Fibroblast of lung (primary cell): ENCODE measurements around the gene COL27A1. TPM values are rescaled to one million over a fixed set of nuclear protein-coding genes. Genes with fewer than 3 reads are reported as not detected.
A peak's percentile ranks its signal among the peaks of the same experiment; 100 is the strongest.

Experiments used
- DNase-seq, 2 donors: peaks; one replicate each; pipeline versions ENCODE4 v3.0.0 to v3.0.0-alpha.2; 2010; ENCODE audit warnings: low read depth in 2 of 2
- H2AFZ ChIP-seq: 2 replicates; pipeline ENCODE4 v1.5.1; 2012; ENCODE audit warnings: low read length, control low read depth, inconsistent platforms
- H3K27ac ChIP-seq: 2 replicates; pipeline ENCODE4 v1.5.1; 2011; ENCODE audit warnings: low read length, control low read depth; ENCODE audit not compliant: insufficient read depth
- H3K27me3 ChIP-seq: 2 replicates; pipeline ENCODE4 v1.5.1; 2011; ENCODE audit warnings: mild to moderate bottlenecking, low read length; ENCODE audit not compliant: control insufficient read depth, insufficient read depth
- H3K36me3 ChIP-seq: 2 replicates; pipeline ENCODE4 v1.5.1; 2011; ENCODE audit warnings: low read length; ENCODE audit not compliant: control insufficient read depth, insufficient read depth
- H3K4me1 ChIP-seq: 2 replicates; pipeline ENCODE4 v1.5.1; 2011; ENCODE audit warnings: low read length; ENCODE audit not compliant: control insufficient read depth, insufficient read depth; ENCODE audit errors: extremely low read depth
- H3K4me2 ChIP-seq: 2 replicates; pipeline ENCODE4 v1.5.1; 2011; ENCODE audit warnings: low read length, control low read depth; ENCODE audit not compliant: insufficient read depth; ENCODE audit errors: extremely low read depth
- H3K4me3 ChIP-seq, 4 experiments: fragments of 200-600 bp in 1 of 4; sonication (generic) in 1 of 4; replicated peaks in 1 of 4; 2 replicates each; pipeline ENCODE4 v1.5.1; 2011 to 2016; ENCODE audit warnings: low read length in 4 of 4, low read depth in 3 of 4, mild to moderate bottlenecking in 3 of 4, control low read depth in 2 of 4, inconsistent platforms in 1 of 4, mixed read lengths in 1 of 4; ENCODE audit not compliant: insufficient read depth in 1 of 4; ENCODE audit errors: control extremely low read depth in 1 of 4
- H3K79me2 ChIP-seq: 2 replicates; pipeline ENCODE4 v1.5.1; 2012; ENCODE audit warnings: mild to moderate bottlenecking, low read length, inconsistent platforms; ENCODE audit not compliant: control insufficient read depth, insufficient read depth
- H3K9ac ChIP-seq: 2 replicates; pipeline ENCODE4 v1.5.1; 2011; ENCODE audit warnings: mild to moderate bottlenecking, low read length, control low read depth; ENCODE audit not compliant: insufficient read depth
- H3K9me3 ChIP-seq: 2 replicates; pipeline ENCODE4 v1.5.1; 2012; ENCODE audit warnings: low read depth, low read length; ENCODE audit not compliant: control insufficient read depth, insufficient read depth
- H4K20me1 ChIP-seq: 2 replicates; pipeline ENCODE4 v1.5.1; 2011; ENCODE audit warnings: low read length; ENCODE audit not compliant: control insufficient read depth, insufficient read depth; ENCODE audit errors: extremely low read depth
- EZH2 ChIP-seq: IDR thresholded peaks from 2 replicates; pipeline ENCODE4 v1.5.1; 2012; ENCODE audit warnings: low read length, control low read depth, mild to moderate bottlenecking; ENCODE audit errors: missing control alignments
- polyA plus RNA-seq, 2 donors: library from polyadenylated mRNA; depleted of rRNA in 1 of 2; stranded (reverse) in 1 of 2; unstranded in 1 of 2; fragments of >200 nt; gene quantifications; 2 replicates each; pipeline ENCODE4 v1.2.1, GENCODE V29; 2011 to 2012; ENCODE audit warnings: missing spikeins in 1 of 2
- total RNA-seq: library from RNA; depleted of rRNA; stranded (reverse); fragments of >200 nt; gene quantifications from 2 replicates; pipeline ENCODE4 v1.2.1, GENCODE V29; 2014
- TF ChIP-seq, protein P1 (sequence below), 2 donors: IDR thresholded peaks in 1 of 2; conservative IDR thresholded peaks in 1 of 2; 1 replicate in 1 of 2; 2 replicates in 1 of 2; pipeline ENCODE4 v1.5.1; 2011 to 2012; ENCODE audit warnings: low read length in 2 of 2, control low read depth in 1 of 2, inconsistent platforms in 1 of 2, low read depth in 1 of 2, mild to moderate bottlenecking in 1 of 2

Gene COL27A1
- total and polyA plus RNA-seq, 2 donors (not counting 1 experiment from before 2014, with no cell fraction given): 2.4 to 5.4 TPM

- no peak overlapping the region for H3K9ac ChIP-seq
- no peak overlapping the region for H3K4me2 ChIP-seq
- H3K9me3 ChIP-seq: no peaks in the 10 kb centered on the region
- TF ChIP-seq, protein P1, sequence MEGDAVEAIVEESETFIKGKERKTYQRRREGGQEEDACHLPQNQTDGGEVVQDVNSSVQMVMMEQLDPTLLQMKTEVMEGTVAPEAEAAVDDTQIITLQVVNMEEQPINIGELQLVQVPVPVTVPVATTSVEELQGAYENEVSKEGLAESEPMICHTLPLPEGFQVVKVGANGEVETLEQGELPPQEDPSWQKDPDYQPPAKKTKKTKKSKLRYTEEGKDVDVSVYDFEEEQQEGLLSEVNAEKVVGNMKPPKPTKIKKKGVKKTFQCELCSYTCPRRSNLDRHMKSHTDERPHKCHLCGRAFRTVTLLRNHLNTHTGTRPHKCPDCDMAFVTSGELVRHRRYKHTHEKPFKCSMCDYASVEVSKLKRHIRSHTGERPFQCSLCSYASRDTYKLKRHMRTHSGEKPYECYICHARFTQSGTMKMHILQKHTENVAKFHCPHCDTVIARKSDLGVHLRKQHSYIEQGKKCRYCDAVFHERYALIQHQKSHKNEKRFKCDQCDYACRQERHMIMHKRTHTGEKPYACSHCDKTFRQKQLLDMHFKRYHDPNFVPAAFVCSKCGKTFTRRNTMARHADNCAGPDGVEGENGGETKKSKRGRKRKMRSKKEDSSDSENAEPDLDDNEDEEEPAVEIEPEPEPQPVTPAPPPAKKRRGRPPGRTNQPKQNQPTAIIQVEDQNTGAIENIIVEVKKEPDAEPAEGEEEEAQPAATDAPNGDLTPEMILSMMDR (conservative IDR thresholded peaks at IDR 0.05 in 1 of 2, IDR thresholded peaks at IDR 0.05 in 1 of 2; ENCODE audit: low read depth in 1 of 2, low read length in 2 of 2): no peak
- no peak for TF ChIP-seq EZH2
- H3K27ac ChIP-seq: peak overlapping the region; percentile 51
- H2AFZ ChIP-seq: no peak overlapping the region
- H3K4me3 ChIP-seq: no peak overlapping the region
- peaks cover 2% of the 10 kb centered on the region for H3K36me3 ChIP-seq
- DNase-seq: peak; percentile 54 to 82
- no peaks in the 10 kb centered on the region for H4K20me1 ChIP-seq
- no peaks in the 10 kb centered on the region for H3K27me3 ChIP-seq
- peaks cover 32% of the 10 kb centered on the region for H3K4me1 ChIP-seq
- H3K79me2 ChIP-seq: no peaks in the 10 kb centered on the region
Observed at GRCh38 chr9:114223564-114224246, 68.4 kb downstream of the COL27A1 start.

DNA sequence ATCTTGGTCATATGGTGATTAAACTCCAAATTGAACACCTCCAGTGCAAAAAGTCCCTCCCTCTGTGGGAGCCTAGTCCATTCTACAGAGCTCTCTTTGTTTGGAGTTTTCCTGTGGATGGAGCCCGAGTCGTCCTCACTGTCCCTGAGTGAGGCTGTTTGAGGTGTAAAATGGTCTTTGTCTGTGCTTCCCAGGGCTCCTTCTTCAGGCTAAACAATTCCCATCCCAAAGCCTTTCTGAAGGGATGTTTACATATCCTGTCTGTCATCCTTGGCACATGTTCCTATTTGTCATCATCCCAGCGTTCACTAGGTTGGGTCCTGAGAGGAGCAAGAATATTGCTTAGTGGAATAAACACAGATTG lies 68.9 kb downstream of the COL27A1 start:
- Histone ChIP-seq H3K27me3 (no peaks in the 10 kb centered on the region), H3K4me2 (no peak overlapping the region), H2AFZ (no peak overlapping the region), H4K20me1 (no peaks in the 10 kb centered on the region), H3K79me2 (no peaks in the 10 kb centered on the region), H3K9ac (no peak overlapping the region), H3K4me1 (peaks cover 32% of the 10 kb centered on the region), H3K36me3 (peaks cover 2% of the 10 kb centered on the region), H3K9me3 (no peaks in the 10 kb centered on the region), H3K27ac (peak overlapping the region; percentile 51), H3K4me3 (no peak overlapping the region)
- peak; percentile 43 to 76 for DNase-seq
- no peak for TF ChIP-seq EZH2
- TF ChIP-seq, protein P1 (conservative IDR thresholded peaks at IDR 0.05 in 1 of 2, IDR thresholded peaks at IDR 0.05 in 1 of 2; ENCODE audit: low read depth in 1 of 2, low read length in 2 of 2): no peak

GRCh38 chr9:114225561-114226212 lies 70.3 kb downstream of the COL27A1 start:
- Histone ChIP-seq H2AFZ (no peak overlapping the region), H3K27ac (peak overlapping the region; percentile 17), H4K20me1 (no peaks in the 10 kb centered on the region), H3K4me2 (peak overlapping the region; percentile 72), H3K36me3 (peaks cover 2% of the 10 kb centered on the region), H3K9ac (no peak overlapping the region), H3K27me3 (no peaks in the 10 kb centered on the region), H3K4me1 (peaks cover 28% of the 10 kb centered on the region), H3K9me3 (no peaks in the 10 kb centered on the region), H3K79me2 (no peaks in the 10 kb centered on the region), H3K4me3 (no peak overlapping the region)
- TF ChIP-seq, protein P1 (conservative IDR thresholded peaks at IDR 0.05 in 1 of 2, IDR thresholded peaks at IDR 0.05 in 1 of 2; ENCODE audit: low read depth in 1 of 2, low read length in 2 of 2): no peak
- TF ChIP-seq EZH2: no peak
- DNase-seq: peak; percentile 36 to 81
